Stimulated activated CD4-positive, alpha-beta T cell treated with anti-CD3 and anti-CD28 coated beads, Interleukin-2, amount 100 ng/mL, for 4 hours (primary cell): ENCODE data around the gene TAF4.
"Not testable (repeated sequence)": the region's sequence is repeated elsewhere in the genome, so short reads cannot be mapped to it uniquely, and the experiment has no call there.

Experiments used
- DNase-seq: peaks from one replicate; pipeline ENCODE4 v3.0.0-alpha.2; 2020; ENCODE audit warnings: low read depth

The TAF4 gene

GRCh38 chr20:62080249-62080990, 14.7 kb upstream of the TAF4 start:
- no peak for DNase-seq

GRCh38 chr20:62079166-62079565, 13.5 kb upstream of the TAF4 start:
- no peak for DNase-seq

- DNase-seq, result no peak
Measured at GRCh38 chr20:62073323-62073722, 7.6 kb upstream of the TAF4 start.

GRCh38 chr20:62071669-62072430, 6.2 kb upstream of the TAF4 start:
- not testable (repeated sequence) for DNase-seq

GRCh38 chr20:62069741-62070216, 4.1 kb upstream of the TAF4 start:
- no peak for DNase-seq

- DNase-seq, result no peak
Measured at GRCh38 chr20:62068997-62069396, 3.3 kb upstream of the TAF4 start.

- DNase-seq, result no peak
Measured at GRCh38 chr20:62067547-62068260, 2.0 kb upstream of the TAF4 start.

- DNase-seq, result no peak
Measured at GRCh38 chr20:62066983-62067433, 1.3 kb upstream of the TAF4 start.

GRCh38 chr20:62066339-62066982, 780 bp upstream of the TAF4 start:
- peak; percentile 24 for DNase-seq

- DNase-seq, result no peak
Measured at GRCh38 chr20:62064770-62065673, 659 bp downstream of the TAF4 start.

GRCh38 chr20:62063981-62064769, 1.5 kb downstream of the TAF4 start:
- DNase-seq, result no peak

- no peak for DNase-seq
Measured at GRCh38 chr20:62063315-62063980, 2.2 kb downstream of the TAF4 start.

- no peak for DNase-seq
Measured at GRCh38 chr20:62062661-62063314, 2.9 kb downstream of the TAF4 start.

GRCh38 chr20:62061851-62062423, 3.7 kb downstream of the TAF4 start:
- no peak for DNase-seq

GRCh38 chr20:62060631-62061541, 4.8 kb downstream of the TAF4 start:
- DNase-seq, result no peak

GRCh38 chr20:62059920-62060630, 5.6 kb downstream of the TAF4 start:
- DNase-seq, result no peak

GRCh38 chr20:62059401-62059800, 6.3 kb downstream of the TAF4 start:
- DNase-seq, result no peak
